ENCODE data around the gene EXOSC2. TPM values are rescaled to one million over a fixed set of nuclear protein-coding genes. Genes with fewer than 3 reads are reported as not detected.

Gene EXOSC2
- total and polyA plus RNA-seq, 2 experiments from 2014 or later: 37.6 to 77.7 TPM

DNA sequence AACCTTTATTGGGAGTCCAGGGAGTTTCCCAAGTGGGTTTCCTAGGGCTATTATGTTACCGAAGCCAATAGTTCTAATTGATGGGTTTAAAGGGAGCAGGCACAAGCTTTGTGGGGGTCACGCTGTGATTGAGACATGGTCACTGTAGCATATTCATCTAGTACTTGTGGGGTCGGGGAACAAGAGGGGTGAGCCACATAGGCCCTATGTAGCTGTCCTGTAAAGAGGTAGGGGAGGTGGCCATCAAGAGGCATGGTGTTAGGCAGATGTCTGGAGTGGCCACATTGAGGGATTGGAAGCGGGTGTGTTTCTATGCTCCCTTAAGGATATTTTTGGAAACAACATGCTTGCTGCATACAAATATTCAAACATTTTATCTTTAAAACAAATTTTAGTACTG lies 50.1 kb downstream of the EXOSC2 start:
- H3K4me3 Mint-ChIP-seq: no peak overlapping the region
- no peak overlapping the region for H3K27ac ChIP-seq (ENCODE audit: low read depth)
- H2AFZ ChIP-seq: no peak overlapping the region
- ATAC-seq: no peak
- H3K27me3 ChIP-seq (ENCODE audit: insufficient read depth): no peaks in the 10 kb centered on the region
- H3K79me2 ChIP-seq (replicated peaks; ENCODE audit: insufficient read depth): peaks cover 83% of the 10 kb centered on the region
- H3K27ac Mint-ChIP-seq: no peak overlapping the region
- peaks cover 5% of the 10 kb centered on the region; the same call in 1 of the 2 replicates for H4K20me1 ChIP-seq (replicated peaks; ENCODE audit: insufficient read depth)
- H3K36me3 ChIP-seq (ENCODE audit: insufficient read depth): no peaks in the 10 kb centered on the region
- H3K4me1 ChIP-seq (ENCODE audit: insufficient read depth): peaks cover 16% of the 10 kb centered on the region
- H3K27me3 Mint-ChIP-seq (ENCODE audit: insufficient read depth, low read depth, poor library complexity): peaks cover 2% of the 10 kb centered on the region
- no peaks in the 10 kb centered on the region for H3F3A ChIP-seq (replicated peaks; ENCODE audit: low read depth)
- H3K4me3 ChIP-seq: no peak overlapping the region
- peaks cover 19% of the 10 kb centered on the region for H3K4me1 Mint-ChIP-seq
- no peak overlapping the region for H3K4me2 ChIP-seq
- H3K9me2 ChIP-seq (ENCODE audit: insufficient read depth): no peaks in the 10 kb centered on the region
- H3K9me3 Mint-ChIP-seq: no peaks in the 10 kb centered on the region
- 0 out of 3 replicates have a peak, but pooled peaks cover 11% of the 10 kb centered on the region for H3K36me3 Mint-ChIP-seq (ENCODE audit: low read depth)
- DNase-seq (ENCODE audit: low spot score): no peak
- TF ChIP-seq EZH2 (IDR thresholded peaks at IDR 0.05; ENCODE audit: low read depth, unreplicated experiment) (no peak), JUNB (IDR thresholded peaks at IDR 0.05; ENCODE audit: unreplicated experiment) (no peak), STAT1 (IDR thresholded peaks at IDR 0.05; ENCODE audit: unreplicated experiment) (no peak), CTCF (conservative IDR thresholded peaks at IDR 0.05; ENCODE audit: low read depth in 2 of 2) (no peak), EZH2phosphoT487 (IDR thresholded peaks at IDR 0.05; ENCODE audit: unreplicated experiment) (no peak), CREB1 (CRISPR knock-in tag; IDR thresholded peaks at IDR 0.05; ENCODE audit: low read depth) (no peak), POLR2AphosphoS5 (IDR thresholded peaks at IDR 0.05; ENCODE audit: low read depth) (no peak), ZNF114 (CRISPR knock-in tag; IDR thresholded peaks at IDR 0.05) (no peak), ZNF331 (CRISPR knock-in tag; IDR thresholded peaks at IDR 0.05; ENCODE audit: low read depth) (no peak), NANOG (IDR thresholded peaks at IDR 0.05; ENCODE audit: borderline replicate concordance) (no peak)
- TF ChIP-seq, protein P1, sequence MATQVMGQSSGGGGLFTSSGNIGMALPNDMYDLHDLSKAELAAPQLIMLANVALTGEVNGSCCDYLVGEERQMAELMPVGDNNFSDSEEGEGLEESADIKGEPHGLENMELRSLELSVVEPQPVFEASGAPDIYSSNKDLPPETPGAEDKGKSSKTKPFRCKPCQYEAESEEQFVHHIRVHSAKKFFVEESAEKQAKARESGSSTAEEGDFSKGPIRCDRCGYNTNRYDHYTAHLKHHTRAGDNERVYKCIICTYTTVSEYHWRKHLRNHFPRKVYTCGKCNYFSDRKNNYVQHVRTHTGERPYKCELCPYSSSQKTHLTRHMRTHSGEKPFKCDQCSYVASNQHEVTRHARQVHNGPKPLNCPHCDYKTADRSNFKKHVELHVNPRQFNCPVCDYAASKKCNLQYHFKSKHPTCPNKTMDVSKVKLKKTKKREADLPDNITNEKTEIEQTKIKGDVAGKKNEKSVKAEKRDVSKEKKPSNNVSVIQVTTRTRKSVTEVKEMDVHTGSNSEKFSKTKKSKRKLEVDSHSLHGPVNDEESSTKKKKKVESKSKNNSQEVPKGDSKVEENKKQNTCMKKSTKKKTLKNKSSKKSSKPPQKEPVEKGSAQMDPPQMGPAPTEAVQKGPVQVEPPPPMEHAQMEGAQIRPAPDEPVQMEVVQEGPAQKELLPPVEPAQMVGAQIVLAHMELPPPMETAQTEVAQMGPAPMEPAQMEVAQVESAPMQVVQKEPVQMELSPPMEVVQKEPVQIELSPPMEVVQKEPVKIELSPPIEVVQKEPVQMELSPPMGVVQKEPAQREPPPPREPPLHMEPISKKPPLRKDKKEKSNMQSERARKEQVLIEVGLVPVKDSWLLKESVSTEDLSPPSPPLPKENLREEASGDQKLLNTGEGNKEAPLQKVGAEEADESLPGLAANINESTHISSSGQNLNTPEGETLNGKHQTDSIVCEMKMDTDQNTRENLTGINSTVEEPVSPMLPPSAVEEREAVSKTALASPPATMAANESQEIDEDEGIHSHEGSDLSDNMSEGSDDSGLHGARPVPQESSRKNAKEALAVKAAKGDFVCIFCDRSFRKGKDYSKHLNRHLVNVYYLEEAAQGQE (IDR thresholded peaks at IDR 0.05; ENCODE audit: unreplicated experiment): no peak
- TF ChIP-seq, protein P2, sequence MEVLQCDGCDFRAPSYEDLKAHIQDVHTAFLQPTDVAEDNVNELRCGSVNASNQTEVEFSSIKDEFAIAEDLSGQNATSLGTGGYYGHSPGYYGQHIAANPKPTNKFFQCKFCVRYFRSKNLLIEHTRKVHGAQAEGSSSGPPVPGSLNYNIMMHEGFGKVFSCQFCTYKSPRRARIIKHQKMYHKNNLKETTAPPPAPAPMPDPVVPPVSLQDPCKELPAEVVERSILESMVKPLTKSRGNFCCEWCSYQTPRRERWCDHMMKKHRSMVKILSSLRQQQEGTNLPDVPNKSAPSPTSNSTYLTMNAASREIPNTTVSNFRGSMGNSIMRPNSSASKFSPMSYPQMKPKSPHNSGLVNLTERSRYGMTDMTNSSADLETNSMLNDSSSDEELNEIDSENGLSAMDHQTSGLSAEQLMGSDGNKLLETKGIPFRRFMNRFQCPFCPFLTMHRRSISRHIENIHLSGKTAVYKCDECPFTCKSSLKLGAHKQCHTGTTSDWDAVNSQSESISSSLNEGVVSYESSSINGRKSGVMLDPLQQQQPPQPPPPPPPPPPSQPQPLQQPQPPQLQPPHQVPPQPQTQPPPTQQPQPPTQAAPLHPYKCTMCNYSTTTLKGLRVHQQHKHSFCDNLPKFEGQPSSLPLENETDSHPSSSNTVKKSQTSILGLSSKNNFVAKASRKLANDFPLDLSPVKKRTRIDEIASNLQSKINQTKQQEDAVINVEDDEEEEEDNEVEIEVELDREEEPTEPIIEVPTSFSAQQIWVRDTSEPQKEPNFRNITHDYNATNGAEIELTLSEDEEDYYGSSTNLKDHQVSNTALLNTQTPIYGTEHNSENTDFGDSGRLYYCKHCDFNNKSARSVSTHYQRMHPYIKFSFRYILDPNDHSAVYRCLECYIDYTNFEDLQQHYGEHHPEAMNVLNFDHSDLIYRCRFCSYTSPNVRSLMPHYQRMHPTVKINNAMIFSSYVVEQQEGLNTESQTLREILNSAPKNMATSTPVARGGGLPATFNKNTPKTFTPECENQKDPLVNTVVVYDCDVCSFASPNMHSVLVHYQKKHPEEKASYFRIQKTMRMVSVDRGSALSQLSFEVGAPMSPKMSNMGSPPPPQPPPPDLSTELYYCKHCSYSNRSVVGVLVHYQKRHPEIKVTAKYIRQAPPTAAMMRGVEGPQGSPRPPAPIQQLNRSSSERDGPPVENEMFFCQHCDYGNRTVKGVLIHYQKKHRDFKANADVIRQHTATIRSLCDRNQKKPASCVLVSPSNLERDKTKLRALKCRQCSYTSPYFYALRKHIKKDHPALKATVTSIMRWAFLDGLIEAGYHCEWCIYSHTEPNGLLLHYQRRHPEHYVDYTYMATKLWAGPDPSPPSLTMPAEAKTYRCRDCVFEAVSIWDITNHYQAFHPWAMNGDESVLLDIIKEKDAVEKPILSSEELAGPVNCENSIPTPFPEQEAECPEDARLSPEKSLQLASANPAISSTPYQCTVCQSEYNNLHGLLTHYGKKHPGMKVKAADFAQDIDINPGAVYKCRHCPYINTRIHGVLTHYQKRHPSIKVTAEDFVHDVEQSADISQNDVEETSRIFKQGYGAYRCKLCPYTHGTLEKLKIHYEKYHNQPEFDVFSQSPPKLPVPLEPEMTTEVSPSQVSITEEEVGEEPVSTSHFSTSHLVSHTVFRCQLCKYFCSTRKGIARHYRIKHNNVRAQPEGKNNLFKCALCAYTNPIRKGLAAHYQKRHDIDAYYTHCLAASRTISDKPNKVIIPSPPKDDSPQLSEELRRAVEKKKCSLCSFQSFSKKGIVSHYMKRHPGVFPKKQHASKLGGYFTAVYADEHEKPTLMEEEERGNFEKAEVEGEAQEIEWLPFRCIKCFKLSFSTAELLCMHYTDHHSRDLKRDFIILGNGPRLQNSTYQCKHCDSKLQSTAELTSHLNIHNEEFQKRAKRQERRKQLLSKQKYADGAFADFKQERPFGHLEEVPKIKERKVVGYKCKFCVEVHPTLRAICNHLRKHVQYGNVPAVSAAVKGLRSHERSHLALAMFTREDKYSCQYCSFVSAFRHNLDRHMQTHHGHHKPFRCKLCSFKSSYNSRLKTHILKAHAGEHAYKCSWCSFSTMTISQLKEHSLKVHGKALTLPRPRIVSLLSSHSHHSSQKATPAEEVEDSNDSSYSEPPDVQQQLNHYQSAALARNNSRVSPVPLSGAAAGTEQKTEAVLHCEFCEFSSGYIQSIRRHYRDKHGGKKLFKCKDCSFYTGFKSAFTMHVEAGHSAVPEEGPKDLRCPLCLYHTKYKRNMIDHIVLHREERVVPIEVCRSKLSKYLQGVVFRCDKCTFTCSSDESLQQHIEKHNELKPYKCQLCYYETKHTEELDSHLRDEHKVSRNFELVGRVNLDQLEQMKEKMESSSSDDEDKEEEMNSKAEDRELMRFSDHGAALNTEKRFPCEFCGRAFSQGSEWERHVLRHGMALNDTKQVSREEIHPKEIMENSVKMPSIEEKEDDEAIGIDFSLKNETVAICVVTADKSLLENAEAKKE (CRISPR knock-in tag; IDR thresholded peaks at IDR 0.05): no peak
- TF ChIP-seq, protein P3, sequence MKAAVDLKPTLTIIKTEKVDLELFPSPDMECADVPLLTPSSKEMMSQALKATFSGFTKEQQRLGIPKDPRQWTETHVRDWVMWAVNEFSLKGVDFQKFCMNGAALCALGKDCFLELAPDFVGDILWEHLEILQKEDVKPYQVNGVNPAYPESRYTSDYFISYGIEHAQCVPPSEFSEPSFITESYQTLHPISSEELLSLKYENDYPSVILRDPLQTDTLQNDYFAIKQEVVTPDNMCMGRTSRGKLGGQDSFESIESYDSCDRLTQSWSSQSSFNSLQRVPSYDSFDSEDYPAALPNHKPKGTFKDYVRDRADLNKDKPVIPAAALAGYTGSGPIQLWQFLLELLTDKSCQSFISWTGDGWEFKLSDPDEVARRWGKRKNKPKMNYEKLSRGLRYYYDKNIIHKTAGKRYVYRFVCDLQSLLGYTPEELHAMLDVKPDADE (IDR thresholded peaks at IDR 0.05): no peak

Measured in GM23338 (cell line).